ENCODE results near the gene DLX1.

DLX1 gene

DNA sequence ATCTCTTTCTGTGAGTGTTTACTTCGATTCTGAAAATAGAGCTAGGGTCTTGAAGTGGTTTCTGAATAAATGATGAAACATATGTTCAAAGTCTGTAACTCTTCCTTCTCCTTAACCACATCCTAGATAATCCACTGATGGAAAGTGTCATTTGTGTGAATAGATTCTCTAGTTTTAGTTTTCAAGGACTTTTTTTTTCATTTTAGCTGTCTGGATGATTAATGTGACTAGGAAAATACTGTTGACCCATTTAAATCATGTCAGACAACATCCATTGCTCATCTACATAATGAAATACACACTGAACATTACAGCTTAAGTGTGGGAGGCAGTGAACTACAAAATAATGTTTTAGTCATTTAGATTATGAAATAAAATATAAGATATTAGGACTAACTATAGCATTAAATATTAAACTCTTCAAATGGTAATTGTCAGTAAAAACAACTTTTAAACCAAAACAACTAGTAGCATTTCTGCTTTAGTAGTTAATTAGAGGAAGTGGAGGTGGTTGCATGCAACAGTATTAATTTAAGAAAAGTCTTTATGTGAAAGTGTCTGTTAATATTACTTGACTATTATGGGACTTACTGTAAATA lies 39.1 kb upstream of the DLX1 start:
- CTCF ChIA-PET, result interaction anchor here (0.6 to 0.8 kb wide), 2 partner anchors 45 to 472 kb away, joined by 3 read pairs; no protein-coding TSS in a partner anchor
- TF ChIP-seq, protein P1, sequence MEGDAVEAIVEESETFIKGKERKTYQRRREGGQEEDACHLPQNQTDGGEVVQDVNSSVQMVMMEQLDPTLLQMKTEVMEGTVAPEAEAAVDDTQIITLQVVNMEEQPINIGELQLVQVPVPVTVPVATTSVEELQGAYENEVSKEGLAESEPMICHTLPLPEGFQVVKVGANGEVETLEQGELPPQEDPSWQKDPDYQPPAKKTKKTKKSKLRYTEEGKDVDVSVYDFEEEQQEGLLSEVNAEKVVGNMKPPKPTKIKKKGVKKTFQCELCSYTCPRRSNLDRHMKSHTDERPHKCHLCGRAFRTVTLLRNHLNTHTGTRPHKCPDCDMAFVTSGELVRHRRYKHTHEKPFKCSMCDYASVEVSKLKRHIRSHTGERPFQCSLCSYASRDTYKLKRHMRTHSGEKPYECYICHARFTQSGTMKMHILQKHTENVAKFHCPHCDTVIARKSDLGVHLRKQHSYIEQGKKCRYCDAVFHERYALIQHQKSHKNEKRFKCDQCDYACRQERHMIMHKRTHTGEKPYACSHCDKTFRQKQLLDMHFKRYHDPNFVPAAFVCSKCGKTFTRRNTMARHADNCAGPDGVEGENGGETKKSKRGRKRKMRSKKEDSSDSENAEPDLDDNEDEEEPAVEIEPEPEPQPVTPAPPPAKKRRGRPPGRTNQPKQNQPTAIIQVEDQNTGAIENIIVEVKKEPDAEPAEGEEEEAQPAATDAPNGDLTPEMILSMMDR (conservative IDR thresholded peaks at IDR 0.05; ENCODE audit: low read depth), result no peak
- no peak overlapping the region for H3K27ac ChIP-seq
- no peak for DNase-seq (ENCODE audit: low spot score)
- POLR2A ChIA-PET (ENCODE audit: low non-redundant PET), result no interaction called here

DNA sequence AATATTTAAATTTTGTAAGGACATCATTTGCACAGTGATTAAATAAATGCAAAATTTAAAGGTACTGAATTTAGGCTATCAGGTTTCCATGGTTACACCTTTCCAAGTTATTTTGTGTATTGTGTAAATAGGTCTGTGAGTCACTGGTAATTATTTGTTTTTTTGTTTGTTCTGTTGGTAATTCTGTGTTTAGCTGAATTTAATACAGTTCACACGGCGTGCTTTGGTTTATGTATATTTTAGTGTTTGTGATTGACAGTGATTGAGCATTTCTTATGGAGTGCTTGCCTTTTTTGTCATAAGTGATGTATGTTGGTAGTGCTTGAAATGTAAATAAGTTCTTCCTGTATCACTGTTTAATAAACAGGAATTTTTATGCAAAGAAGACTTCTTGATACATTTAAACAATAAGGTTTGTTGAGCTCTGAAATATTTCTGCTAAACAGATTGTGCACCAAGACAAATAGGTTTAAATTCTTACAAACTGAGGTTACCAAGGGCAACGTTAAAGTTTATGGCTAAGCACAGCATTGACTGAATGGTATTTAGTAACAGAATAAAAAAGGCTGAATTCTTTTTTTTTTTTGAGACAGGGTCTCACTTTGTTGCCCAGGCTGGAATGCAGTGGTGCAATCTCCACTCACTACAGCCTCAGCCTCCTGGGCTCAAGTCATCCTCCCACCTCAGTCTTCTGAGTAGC lies 38.3 kb upstream of the DLX1 start:
- no peak for DNase-seq (ENCODE audit: low spot score)
- TF ChIP-seq, protein P1 (conservative IDR thresholded peaks at IDR 0.05; ENCODE audit: low read depth), result no peak
- POLR2A ChIA-PET (ENCODE audit: low non-redundant PET), result interaction anchor here (0.7 kb wide), 1 partner anchor 47 kb away, joined by 4 read pairs; no protein-coding TSS in a partner anchor
- no peak overlapping the region for H3K27ac ChIP-seq
- CTCF ChIA-PET, result no interaction called here

DNA sequence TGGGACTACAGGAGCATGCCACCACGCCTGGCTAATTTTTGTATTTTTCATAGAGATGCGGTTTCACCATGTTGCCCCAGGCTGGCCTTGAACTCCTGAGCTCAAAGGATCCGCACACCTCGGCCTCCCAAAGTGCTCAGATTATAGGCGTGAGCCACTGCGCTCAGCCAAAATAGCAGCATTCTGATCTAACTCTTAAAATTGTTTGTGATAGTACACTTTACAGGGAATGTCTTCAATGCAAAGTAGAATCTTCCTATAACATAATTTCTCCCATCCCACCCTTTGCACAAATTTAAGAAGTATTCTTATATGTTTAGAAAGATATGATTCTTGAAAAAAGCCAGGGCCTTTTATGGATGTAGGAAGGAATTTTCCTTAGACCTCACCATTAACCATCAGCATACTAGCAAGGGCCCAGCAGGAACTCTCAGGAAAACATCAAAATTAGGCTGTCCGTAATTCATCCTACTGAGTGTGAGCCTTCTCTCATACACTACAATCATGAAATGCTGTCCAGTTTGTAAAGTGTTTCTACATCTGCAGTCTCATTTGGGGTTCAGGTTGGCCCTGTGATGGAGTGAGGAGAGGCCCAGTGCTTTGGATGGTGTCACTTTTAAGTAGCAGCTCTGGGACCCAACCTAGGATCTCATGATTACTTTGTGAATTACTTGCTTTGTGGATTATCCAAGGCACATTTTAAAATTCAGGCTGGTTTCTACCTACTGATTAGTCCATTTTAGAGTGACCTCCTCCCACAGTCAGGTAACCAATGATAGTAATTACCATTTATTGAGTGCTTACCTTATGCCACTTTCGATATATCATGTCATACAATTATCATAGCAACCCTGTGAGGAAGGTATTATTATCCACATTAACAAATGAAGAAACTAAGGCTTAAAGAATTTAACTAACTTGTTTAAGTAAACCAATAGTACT lies 37.5 kb upstream of the DLX1 start:
- no peak overlapping the region for H3K27ac ChIP-seq
- no peak for DNase-seq (ENCODE audit: low spot score)
- ChIA-PET CTCF (no interaction called here), POLR2A (ENCODE audit: low non-redundant PET) (interaction anchor here (0.7 kb wide), 1 partner anchor 47 kb away, joined by 4 read pairs; no protein-coding TSS in a partner anchor)
- TF ChIP-seq, protein P1 (conservative IDR thresholded peaks at IDR 0.05; ENCODE audit: low read depth), result no peak

DNA sequence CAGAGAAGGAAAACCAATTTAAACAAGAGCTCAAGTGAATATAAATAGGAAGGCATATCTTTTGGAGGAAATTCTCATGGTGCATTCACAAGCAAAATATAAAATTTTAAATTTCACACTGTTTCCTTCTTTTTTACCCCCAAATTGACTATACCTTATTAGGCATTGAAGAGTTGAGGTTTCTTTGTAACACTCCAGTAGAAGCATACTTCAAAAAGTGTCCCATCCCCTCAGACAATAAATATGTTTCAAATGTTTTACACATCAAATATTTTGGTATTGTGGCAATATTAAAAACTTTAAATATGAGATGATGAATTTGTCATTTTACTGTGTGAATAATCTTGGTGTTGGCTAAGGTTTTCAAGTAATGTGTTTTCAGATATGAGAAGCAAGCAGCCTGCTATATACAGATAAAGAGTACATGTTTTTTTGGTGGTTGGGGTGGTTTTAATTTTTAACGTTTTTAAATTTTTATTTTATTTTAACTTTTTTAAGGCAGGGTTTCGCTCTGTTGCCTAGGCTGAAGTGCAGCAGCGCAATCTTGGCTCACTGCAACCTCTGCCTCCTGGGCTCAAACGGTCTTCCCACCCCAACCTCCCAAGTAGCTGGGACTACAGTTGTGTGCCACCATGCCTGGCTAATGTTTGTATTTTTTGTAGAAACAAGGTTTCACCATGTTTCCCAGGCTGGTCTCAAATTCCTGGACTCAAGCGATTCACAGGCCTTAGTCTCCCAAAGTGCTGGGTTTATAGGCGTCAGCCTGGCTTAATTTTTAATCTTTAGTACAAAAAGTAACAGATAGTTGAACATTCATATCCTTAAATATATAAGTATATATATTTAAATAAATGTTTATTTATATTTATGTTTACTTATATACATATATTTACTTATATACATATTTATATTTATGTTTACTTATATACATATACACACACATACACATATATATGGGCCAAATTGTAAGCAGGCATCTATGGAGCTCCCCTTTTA lies 36.5 kb upstream of the DLX1 start:
- no peak for DNase-seq (ENCODE audit: low spot score)
- CTCF ChIA-PET, result interaction anchor here (1.1 kb wide), 1 partner anchor 9 kb away, joined by 3 read pairs; no protein-coding TSS in a partner anchor
- TF ChIP-seq, protein P1 (conservative IDR thresholded peaks at IDR 0.05; ENCODE audit: low read depth), result no peak
- POLR2A ChIA-PET (ENCODE audit: low non-redundant PET), result no interaction called here
- no peak overlapping the region for H3K27ac ChIP-seq

DNA sequence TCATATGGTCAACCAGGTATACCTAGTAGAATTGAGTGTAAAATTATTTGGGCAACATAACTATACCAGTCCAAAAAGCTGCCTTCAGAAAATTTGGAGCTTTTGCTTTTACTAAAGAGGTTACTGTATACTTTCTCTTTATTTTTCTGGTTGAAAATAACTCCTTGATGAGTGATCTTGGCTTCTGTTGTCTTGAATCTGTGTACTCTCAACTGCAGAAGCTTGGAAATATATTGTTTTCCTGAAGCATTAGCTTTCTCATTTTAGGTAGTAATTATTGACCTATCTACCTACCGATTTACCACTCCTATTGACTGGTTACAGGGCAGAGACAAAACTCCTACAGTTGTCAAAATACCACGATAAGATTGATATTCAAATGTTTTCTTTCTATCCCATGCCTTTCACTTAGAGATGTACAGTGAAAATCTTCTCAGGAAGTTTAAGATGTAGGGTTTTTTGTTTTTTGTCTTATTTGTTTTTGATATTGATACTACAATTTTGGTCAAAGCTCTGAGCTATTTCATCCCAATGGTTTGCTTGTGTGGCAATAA lies 35.7 kb upstream of the DLX1 start:
- ChIA-PET CTCF (interaction anchor here (0.7 to 1.1 kb wide), 2 partner anchors 9 to 93 kb away, joined by 3 to 5 read pairs; no protein-coding TSS in a partner anchor), POLR2A (ENCODE audit: low non-redundant PET) (no interaction called here)
- TF ChIP-seq, protein P1 (conservative IDR thresholded peaks at IDR 0.05; ENCODE audit: low read depth), result no peak
- DNase-seq (ENCODE audit: low spot score), result no peak
- H3K27ac ChIP-seq, result no peak overlapping the region

Data from RWPE1 (cell line).